Fibroblast of skin of back (primary cell): ENCODE measurements around the gene MCUR1. TPM values are rescaled to one million over a fixed set of nuclear protein-coding genes. Genes with fewer than 3 reads are reported as not detected.
"Not testable (repeated sequence)": the region's sequence is repeated elsewhere in the genome, so short reads cannot be mapped to it uniquely, and the experiment has no call there.

Source experiments
- DNase-seq: peaks from one replicate; pipeline ENCODE4 v3.0.0-alpha.2; 2013
- polyA plus RNA-seq, 2 experiments: library from polyadenylated mRNA; unstranded; fragments of 120-200 nt; gene quantifications; one replicate each; pipeline ENCODE4 v1.2.1, GENCODE V29; 2013; ENCODE audit not compliant: insufficient read length in 2 of 2

Gene MCUR1
- 35.0 TPM for polyA plus RNA-seq (2013, experiment 1 of 2; ENCODE audit: insufficient read length)
- 32.2 TPM for polyA plus RNA-seq (2013, experiment 2 of 2; ENCODE audit: insufficient read length)

GRCh38 chr6:13814176-13814937, at the start of gene MCUR1:
Gene MCUR1, minus strand, starts transcription at chr6:13814557. Its CDS starts 128 bp downstream, at chr6:13814429.
- DNase-seq: peak; percentile 88

GRCh38 chr6:13863699-13864155, 49.4 kb upstream of the MCUR1 start:
- no peak for DNase-seq

- DNase-seq: not testable (repeated sequence)
These were observed 46.3 kb upstream of the MCUR1 start for GRCh38 chr6:13860556-13861185.

GRCh38 chr6:13859871-13860555, 45.7 kb upstream of the MCUR1 start:
- DNase-seq: no peak

- DNase-seq: no peak
These were observed 40.4 kb upstream of the MCUR1 start for GRCh38 chr6:13854716-13855250.

- no peak for DNase-seq
These were observed 39.5 kb upstream of the MCUR1 start for GRCh38 chr6:13853871-13854270.

GRCh38 chr6:13851803-13852202, 37.4 kb upstream of the MCUR1 start:
- no peak for DNase-seq

- no peak for DNase-seq
These were observed 37.0 kb upstream of the MCUR1 start for GRCh38 chr6:13851330-13851729.

GRCh38 chr6:13850690-13851089, 36.3 kb upstream of the MCUR1 start:
- DNase-seq: not testable (repeated sequence)

GRCh38 chr6:13848522-13849150, 34.3 kb upstream of the MCUR1 start:
- peak; percentile 25 for DNase-seq

GRCh38 chr6:13847326-13848050, 33.1 kb upstream of the MCUR1 start:
- DNase-seq: no peak

GRCh38 chr6:13846841-13847240, 32.5 kb upstream of the MCUR1 start:
- DNase-seq: no peak

GRCh38 chr6:13841936-13842335, 27.6 kb upstream of the MCUR1 start:
- no peak for DNase-seq

GRCh38 chr6:13838616-13839015, 24.3 kb upstream of the MCUR1 start:
- no peak for DNase-seq

GRCh38 chr6:13836170-13836569, 21.8 kb upstream of the MCUR1 start:
- no peak for DNase-seq

GRCh38 chr6:13834790-13835189, 20.4 kb upstream of the MCUR1 start:
- DNase-seq: no peak

- not testable (repeated sequence) for DNase-seq
These were observed 19.7 kb upstream of the MCUR1 start for GRCh38 chr6:13834018-13834417.

GRCh38 chr6:13832778-13833177, 18.4 kb upstream of the MCUR1 start:
- no peak for DNase-seq

GRCh38 chr6:13831615-13832014, 17.3 kb upstream of the MCUR1 start:
- no peak for DNase-seq

GRCh38 chr6:13830803-13831202, 16.4 kb upstream of the MCUR1 start:
- peak; percentile 18 for DNase-seq

- DNase-seq: not testable (repeated sequence)
These were observed 15.1 kb upstream of the MCUR1 start for GRCh38 chr6:13829419-13829818.
